ENCODE data around the gene RADX. TPM values are rescaled to one million over a fixed set of nuclear protein-coding genes. Genes with fewer than 3 reads are reported as not detected.

Gene RADX, protein sequence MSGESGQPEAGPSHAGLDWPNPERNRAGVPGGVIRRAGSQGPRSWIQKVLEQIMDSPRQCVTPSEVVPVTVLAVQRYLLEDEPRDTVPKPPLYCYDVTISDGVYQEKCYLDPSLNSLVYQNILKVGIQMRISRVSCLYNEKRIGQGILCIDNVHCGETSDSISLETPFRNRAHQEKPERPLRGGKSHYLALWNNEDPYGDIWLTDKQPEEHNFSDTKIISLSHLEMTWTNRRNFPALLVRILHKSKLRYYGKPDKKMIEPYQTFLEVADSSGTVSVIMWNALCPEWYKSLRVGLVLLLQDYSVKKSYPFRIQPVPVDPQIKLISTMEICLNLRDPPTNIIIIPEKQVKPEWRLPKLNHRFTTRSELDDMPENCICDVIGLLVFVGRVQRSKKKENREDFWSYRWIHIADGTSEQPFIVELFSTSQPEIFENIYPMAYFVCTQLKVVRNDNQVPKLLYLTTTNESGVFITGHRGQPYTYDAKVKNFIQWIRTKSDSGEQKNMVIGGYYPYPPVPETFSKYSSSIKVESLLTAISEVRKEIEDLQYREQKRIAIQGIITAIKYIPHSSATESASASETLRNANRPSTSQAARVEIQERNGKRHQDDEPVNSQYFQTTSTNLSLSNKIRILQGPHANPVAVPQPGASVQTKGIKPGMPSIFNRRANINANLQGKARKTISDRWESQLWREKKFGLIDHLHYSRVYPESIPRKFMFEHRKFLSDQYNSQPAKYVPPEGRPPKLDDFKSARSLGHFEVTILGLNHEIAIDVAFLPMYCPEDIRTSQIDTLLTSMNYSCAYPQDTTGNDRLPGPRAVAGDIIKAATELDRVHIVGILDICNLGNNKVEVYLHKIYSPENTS
- polyA plus RNA-seq (2.2 to 6.3 TPM (median 3.6 TPM) in 3 replicates), polyA minus RNA-seq (1.1 to 4.3 TPM (median 1.4 TPM) in 3 replicates)
- polyA plus RNA-seq (2011; ENCODE audit: low read depth): 2.0 TPM
- polyA plus RNA-seq (2011; cell fraction: cytosol; rRNA removed): 0.94 and 2.2 TPM in 2 replicates
- polyA plus RNA-seq (2011; cell fraction: nucleus; rRNA removed): 4.8 and 7.0 TPM in 2 replicates
- 1.3 and 3.0 TPM in 2 replicates for polyA plus RNA-seq (2012; ENCODE audit: low replicate concordance)
- 1.2 TPM for polyA minus RNA-seq (2011; cell fraction: cytosol; rRNA and poly(A)+ RNA removed)
- 1.7 and 2.0 TPM in 2 replicates for polyA minus RNA-seq (2011; cell fraction: nucleus; rRNA and poly(A)+ RNA removed)

DNA sequence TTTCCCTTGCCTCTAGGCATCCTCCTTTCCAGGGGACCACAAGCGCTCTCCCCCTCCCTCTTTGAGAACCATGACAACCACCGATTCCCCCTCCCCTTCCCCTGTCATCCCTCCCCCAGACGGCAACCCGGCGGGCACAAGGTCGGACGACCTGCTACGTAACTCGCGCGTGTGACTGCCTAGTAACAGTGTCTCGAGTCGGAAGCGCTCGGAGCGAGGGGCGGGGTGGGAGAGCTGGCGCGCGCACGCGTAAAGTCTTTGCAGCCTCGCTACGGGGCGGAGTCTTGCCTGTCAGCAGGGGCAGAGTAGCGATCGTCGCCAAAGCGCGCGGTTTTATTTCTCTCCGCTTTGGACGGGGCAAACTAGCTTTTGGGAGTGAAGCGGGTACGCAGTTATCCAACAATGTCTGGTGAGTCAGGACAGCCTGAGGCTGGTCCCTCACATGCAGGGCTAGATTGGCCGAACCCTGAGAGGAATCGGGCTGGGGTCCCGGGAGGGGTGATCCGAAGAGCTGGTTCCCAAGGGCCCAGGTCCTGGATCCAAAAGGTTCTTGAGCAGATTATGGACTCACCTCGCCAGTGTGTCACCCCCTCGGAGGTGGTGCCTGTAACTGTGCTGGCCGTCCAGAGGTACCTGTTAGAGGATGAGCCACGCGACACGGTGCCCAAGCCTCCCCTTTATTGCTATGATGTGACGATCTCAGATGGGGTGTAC is at the start of gene RADX:
Gene RADX (plus strand): TSS at position 300 of the 714 bp plus-strand sequence. CDS start 103 bp downstream, at position 403.
- H3K36me3 ChIP-seq (ENCODE audit: control insufficient read depth in 2 of 2, extremely low read depth in 1 of 2, insufficient read depth in 2 of 2, low read length in 2 of 2): no peaks in the 10 kb centered on the region
- TF ChIP-seq, protein P1, sequence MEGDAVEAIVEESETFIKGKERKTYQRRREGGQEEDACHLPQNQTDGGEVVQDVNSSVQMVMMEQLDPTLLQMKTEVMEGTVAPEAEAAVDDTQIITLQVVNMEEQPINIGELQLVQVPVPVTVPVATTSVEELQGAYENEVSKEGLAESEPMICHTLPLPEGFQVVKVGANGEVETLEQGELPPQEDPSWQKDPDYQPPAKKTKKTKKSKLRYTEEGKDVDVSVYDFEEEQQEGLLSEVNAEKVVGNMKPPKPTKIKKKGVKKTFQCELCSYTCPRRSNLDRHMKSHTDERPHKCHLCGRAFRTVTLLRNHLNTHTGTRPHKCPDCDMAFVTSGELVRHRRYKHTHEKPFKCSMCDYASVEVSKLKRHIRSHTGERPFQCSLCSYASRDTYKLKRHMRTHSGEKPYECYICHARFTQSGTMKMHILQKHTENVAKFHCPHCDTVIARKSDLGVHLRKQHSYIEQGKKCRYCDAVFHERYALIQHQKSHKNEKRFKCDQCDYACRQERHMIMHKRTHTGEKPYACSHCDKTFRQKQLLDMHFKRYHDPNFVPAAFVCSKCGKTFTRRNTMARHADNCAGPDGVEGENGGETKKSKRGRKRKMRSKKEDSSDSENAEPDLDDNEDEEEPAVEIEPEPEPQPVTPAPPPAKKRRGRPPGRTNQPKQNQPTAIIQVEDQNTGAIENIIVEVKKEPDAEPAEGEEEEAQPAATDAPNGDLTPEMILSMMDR (optimal IDR thresholded peaks at IDR 0.05 in 1 of 3, IDR thresholded peaks at IDR 0.05 in 1 of 3, conservative IDR thresholded peaks at IDR 0.05 in 1 of 3; ENCODE audit: extremely low read depth in 1 of 3, insufficient read depth in 2 of 3, low read length in 3 of 3): no peak
- no peak for TF ChIP-seq EZH2 (IDR thresholded peaks at IDR 0.05; ENCODE audit: low read length)
- no peaks in the 10 kb centered on the region for H3K27me3 ChIP-seq (ENCODE audit: control insufficient read depth, extremely low read depth, insufficient read depth, low read length)
- no peaks in the 10 kb centered on the region for H3K9me3 ChIP-seq (ENCODE audit: control insufficient read depth, low read depth, low read length)
- no peaks in the 10 kb centered on the region for H3K4me1 ChIP-seq (ENCODE audit: control insufficient read depth, extremely low read depth, insufficient read depth, low read length)
- peak within 1 kb of the TSS; percentile 71 for H3K27ac ChIP-seq (ENCODE audit: control insufficient read depth, insufficient read depth, low read length)
- dilution Hi-C loops (cut with MboI; ENCODE audit: extremely low pct_ligation_motif_present, low sequenced_read_pairs): no loop called here
- peak within 1 kb of the TSS; percentile 84 for H2AFZ ChIP-seq (ENCODE audit: control insufficient read depth, low read length)
- peaks cover 4% of the 10 kb centered on the region for H3K79me2 ChIP-seq (ENCODE audit: control insufficient read depth, insufficient read depth, low read length)
- peak within 1 kb of the TSS; percentile 74 for H3K4me2 ChIP-seq (ENCODE audit: control insufficient read depth, extremely low read depth, insufficient read depth, low read depth, low read length)
- DNase-seq (ENCODE audit: low read depth, low spot score) (peak; percentile 15), FAIRE-seq (no peak)
- H3K4me3 ChIP-seq (ENCODE audit: control insufficient read depth in 2 of 3, extremely low read depth in 1 of 3, insufficient read depth in 2 of 3, low read depth in 1 of 3, low read length in 3 of 3): peak within 1 kb of the TSS; percentile 42 to 85 (median 69)
- H3K9me1 ChIP-seq (ENCODE audit: control insufficient read depth, extremely low read depth, insufficient read depth, low read length): no peaks in the 10 kb centered on the region
- no peaks in the 10 kb centered on the region for H4K20me1 ChIP-seq (ENCODE audit: control insufficient read depth, extremely low read depth, insufficient read depth, low read length)
- H3K9ac ChIP-seq (ENCODE audit: control insufficient read depth, extremely low read depth, insufficient read depth, low read length): peak within 1 kb of the TSS; percentile 75

DNA sequence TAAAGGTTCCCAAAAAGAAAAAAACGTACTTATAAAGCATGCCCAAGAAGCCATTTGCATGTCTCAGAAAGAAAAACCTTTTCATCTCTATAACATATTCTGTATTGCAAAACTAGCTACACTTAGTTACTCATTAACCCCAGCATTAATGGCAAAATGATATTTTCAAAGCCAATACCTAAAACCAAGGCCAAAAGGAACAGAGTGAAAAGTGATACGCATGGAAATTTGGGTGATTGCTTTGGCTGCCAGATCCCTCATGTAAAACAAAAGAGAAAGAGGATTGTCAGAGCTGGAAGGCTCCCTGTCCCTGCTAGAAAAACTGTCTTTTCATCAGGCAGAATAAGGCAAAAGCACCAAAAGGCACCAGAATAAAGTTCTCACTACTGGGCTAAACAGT is 46.8 kb upstream of the RADX start:
- no peaks in the 10 kb centered on the region for H3K9me1 ChIP-seq (ENCODE audit: control insufficient read depth, extremely low read depth, insufficient read depth, low read length)
- H3K9ac ChIP-seq (ENCODE audit: control insufficient read depth, extremely low read depth, insufficient read depth, low read length): no peak overlapping the region
- no peaks in the 10 kb centered on the region for H3K36me3 ChIP-seq (ENCODE audit: control insufficient read depth in 2 of 2, extremely low read depth in 1 of 2, insufficient read depth in 2 of 2, low read length in 2 of 2)
- no peak overlapping the region for H3K27ac ChIP-seq (ENCODE audit: control insufficient read depth, insufficient read depth, low read length)
- no peaks in the 10 kb centered on the region for H3K9me3 ChIP-seq (ENCODE audit: control insufficient read depth, low read depth, low read length)
- no peak for FAIRE-seq
- no peak for DNase-seq (ENCODE audit: low read depth, low spot score)
- H3K79me2 ChIP-seq (ENCODE audit: control insufficient read depth, insufficient read depth, low read length): no peaks in the 10 kb centered on the region
- no peak overlapping the region for H2AFZ ChIP-seq (ENCODE audit: control insufficient read depth, low read length)
- no peak overlapping the region for H3K4me2 ChIP-seq (ENCODE audit: control insufficient read depth, extremely low read depth, insufficient read depth, low read depth, low read length)
- no peaks in the 10 kb centered on the region for H4K20me1 ChIP-seq (ENCODE audit: control insufficient read depth, extremely low read depth, insufficient read depth, low read length)
- H3K27me3 ChIP-seq (ENCODE audit: control insufficient read depth, extremely low read depth, insufficient read depth, low read length): peaks cover 9% of the 10 kb centered on the region
- H3K4me3 ChIP-seq (ENCODE audit: control insufficient read depth in 2 of 3, extremely low read depth in 1 of 3, insufficient read depth in 2 of 3, low read depth in 1 of 3, low read length in 3 of 3): no peak overlapping the region
- dilution Hi-C loops (cut with MboI; ENCODE audit: extremely low pct_ligation_motif_present, low sequenced_read_pairs): no loop called here
- no peaks in the 10 kb centered on the region for H3K4me1 ChIP-seq (ENCODE audit: control insufficient read depth, extremely low read depth, insufficient read depth, low read length)
- no peak for TF ChIP-seq EZH2 (IDR thresholded peaks at IDR 0.05; ENCODE audit: low read length)
- TF ChIP-seq, protein P1 (optimal IDR thresholded peaks at IDR 0.05 in 1 of 3, IDR thresholded peaks at IDR 0.05 in 1 of 3, conservative IDR thresholded peaks at IDR 0.05 in 1 of 3; ENCODE audit: extremely low read depth in 1 of 3, insufficient read depth in 2 of 3, low read length in 3 of 3): no peak

All from keratinocyte (primary cell).